ENCODE results near the gene CLC.
A peak's percentile ranks its signal among the peaks of the same experiment; 100 is the strongest.
"Not testable (repeated sequence)": the region's sequence is repeated elsewhere in the genome, so short reads cannot be mapped to it uniquely, and the experiment has no call there.

CLC gene

GRCh38 chr19:39737891-39738290 lies at the start of gene CLC:
TSS of gene CLC (minus strand) at chr19:39738029. CDS start at chr19:39737952, 77 bp downstream.
- no peak for DNase-seq (ENCODE audit: low read depth in 2 of 2)

GRCh38 chr19:39780894-39781293 lies 43.1 kb upstream of the CLC start:
- no peak for DNase-seq (ENCODE audit: low read depth in 2 of 2)

- DNase-seq (ENCODE audit: low read depth in 2 of 2): no peak
Measured at GRCh38 chr19:39778763-39779162, 40.9 kb upstream of the CLC start, which contains the start of gene LEUTX. TSS of gene LEUTX (plus strand) at chr19:39778854. CDS start at chr19:39778921, 67 bp downstream.

- DNase-seq (ENCODE audit: low read depth in 2 of 2): no peak
Measured at GRCh38 chr19:39768786-39769185, 31.0 kb upstream of the CLC start.

GRCh38 chr19:39768334-39768733 lies 30.5 kb upstream of the CLC start:
- DNase-seq (ENCODE audit: low read depth in 2 of 2): no peak

GRCh38 chr19:39765091-39766076 lies 27.6 kb upstream of the CLC start:
- DNase-seq (ENCODE audit: low read depth in 2 of 2): peak in 1 of 2 donors; percentile 3

GRCh38 chr19:39761851-39762250 lies 24.0 kb upstream of the CLC start:
- DNase-seq (ENCODE audit: low read depth in 2 of 2): not testable (repeated sequence)

- no peak for DNase-seq (ENCODE audit: low read depth in 2 of 2)
Measured at GRCh38 chr19:39759457-39760184, 21.8 kb upstream of the CLC start.

GRCh38 chr19:39754971-39755370 lies 17.1 kb upstream of the CLC start:
- DNase-seq (ENCODE audit: low read depth in 2 of 2): no peak

- no peak for DNase-seq (ENCODE audit: low read depth in 2 of 2)
Measured at GRCh38 chr19:39754544-39754943, 16.7 kb upstream of the CLC start.

GRCh38 chr19:39752795-39753194 lies 15.0 kb upstream of the CLC start:
- no peak for DNase-seq (ENCODE audit: low read depth in 2 of 2)

- DNase-seq (ENCODE audit: low read depth in 2 of 2): no peak
Measured at GRCh38 chr19:39752390-39752789, 14.6 kb upstream of the CLC start.

GRCh38 chr19:39749981-39750380 lies 12.2 kb upstream of the CLC start:
- no peak for DNase-seq (ENCODE audit: low read depth in 2 of 2)

- no peak for DNase-seq (ENCODE audit: low read depth in 2 of 2)
Measured at GRCh38 chr19:39746836-39747529, 9.2 kb upstream of the CLC start.

- no peak for DNase-seq (ENCODE audit: low read depth in 2 of 2)
Measured at GRCh38 chr19:39745643-39746042, 7.8 kb upstream of the CLC start.

- peak in 1 of 2 donors; percentile 18 for DNase-seq (ENCODE audit: low read depth in 2 of 2)
Measured at GRCh38 chr19:39740395-39740794, 2.6 kb upstream of the CLC start.

- DNase-seq (ENCODE audit: low read depth in 2 of 2): no peak
Measured at GRCh38 chr19:39738814-39739213, 985 bp upstream of the CLC start.

GRCh38 chr19:39737351-39737750 lies 478 bp downstream of the CLC start:
- peak in 1 of 2 donors; percentile 3 for DNase-seq (ENCODE audit: low read depth in 2 of 2)

- no peak for DNase-seq (ENCODE audit: low read depth in 2 of 2)
Measured at GRCh38 chr19:39736088-39736487, 1.7 kb downstream of the CLC start.

GRCh38 chr19:39735688-39736087 lies 2.1 kb downstream of the CLC start:
- no peak for DNase-seq (ENCODE audit: low read depth in 2 of 2)

- DNase-seq (ENCODE audit: low read depth in 2 of 2): no peak
Measured at GRCh38 chr19:39733841-39734240, 4.0 kb downstream of the CLC start.

- no peak for DNase-seq (ENCODE audit: low read depth in 2 of 2)
Measured at GRCh38 chr19:39731685-39732084, 6.1 kb downstream of the CLC start.
